Thyroid gland (tissue), 4 donors: Measurements from ENCODE around the gene CABP2.

Source experiments
- POLR2A ChIP-seq, 2 donors: fragments of 450-650 bp; IDR thresholded peaks; one replicate each; pipeline ENCODE4 v1.6.1; 2017; ENCODE audit warnings: antibody characterized with exemption in 2 of 2, mild to moderate bottlenecking in 2 of 2, moderate library complexity in 1 of 2
- TF ChIP-seq, protein P1 (sequence below), 6 experiments: fragments of 200-600 bp in 3 of 6; fragments of 450-650 bp in 3 of 6; sonication (generic) in 3 of 6; IDR thresholded peaks; one replicate each; pipeline ENCODE4 v1.5.1; 2016 to 2019; ENCODE audit warnings: antibody characterized with exemption in 6 of 6, mild to moderate bottlenecking in 2 of 6, inconsistent platforms in 1 of 6, moderate library complexity in 1 of 6

DNA sequence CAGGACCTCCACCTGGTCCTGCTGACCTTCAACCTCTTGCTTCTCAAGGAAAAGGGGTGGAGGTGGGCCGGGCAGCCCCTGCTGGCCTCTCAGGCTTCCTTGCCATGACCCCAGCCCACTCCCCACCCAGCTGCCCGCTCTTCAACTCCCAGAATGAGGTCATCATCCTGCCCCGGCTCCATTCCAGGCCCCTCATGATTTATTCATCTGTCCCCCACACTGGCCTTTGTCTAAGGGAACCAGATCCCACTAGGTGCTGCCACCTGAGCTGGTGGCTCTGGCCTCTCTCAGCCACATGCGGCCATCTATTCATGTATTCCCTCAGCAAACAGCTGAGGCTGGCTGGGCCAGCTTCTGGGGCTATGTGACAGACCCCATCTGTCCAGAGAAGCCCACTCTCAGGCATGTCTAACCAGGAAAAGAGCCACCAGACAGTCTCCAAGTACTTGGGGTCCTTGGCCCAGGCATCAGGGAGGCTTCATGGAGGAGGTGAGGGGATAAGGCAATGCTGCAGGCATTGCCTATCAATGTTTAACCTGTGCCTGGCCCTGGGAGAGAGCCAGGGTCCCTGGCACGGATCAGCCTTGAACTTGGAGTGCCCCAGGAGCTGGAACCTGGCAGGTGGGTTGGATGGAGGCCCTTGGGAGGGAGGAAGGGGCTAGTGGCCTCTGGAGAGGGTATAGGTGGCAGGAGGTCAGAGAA, 2.2 kb upstream of the CABP2 start:
- TF ChIP-seq, protein P1, sequence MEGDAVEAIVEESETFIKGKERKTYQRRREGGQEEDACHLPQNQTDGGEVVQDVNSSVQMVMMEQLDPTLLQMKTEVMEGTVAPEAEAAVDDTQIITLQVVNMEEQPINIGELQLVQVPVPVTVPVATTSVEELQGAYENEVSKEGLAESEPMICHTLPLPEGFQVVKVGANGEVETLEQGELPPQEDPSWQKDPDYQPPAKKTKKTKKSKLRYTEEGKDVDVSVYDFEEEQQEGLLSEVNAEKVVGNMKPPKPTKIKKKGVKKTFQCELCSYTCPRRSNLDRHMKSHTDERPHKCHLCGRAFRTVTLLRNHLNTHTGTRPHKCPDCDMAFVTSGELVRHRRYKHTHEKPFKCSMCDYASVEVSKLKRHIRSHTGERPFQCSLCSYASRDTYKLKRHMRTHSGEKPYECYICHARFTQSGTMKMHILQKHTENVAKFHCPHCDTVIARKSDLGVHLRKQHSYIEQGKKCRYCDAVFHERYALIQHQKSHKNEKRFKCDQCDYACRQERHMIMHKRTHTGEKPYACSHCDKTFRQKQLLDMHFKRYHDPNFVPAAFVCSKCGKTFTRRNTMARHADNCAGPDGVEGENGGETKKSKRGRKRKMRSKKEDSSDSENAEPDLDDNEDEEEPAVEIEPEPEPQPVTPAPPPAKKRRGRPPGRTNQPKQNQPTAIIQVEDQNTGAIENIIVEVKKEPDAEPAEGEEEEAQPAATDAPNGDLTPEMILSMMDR (IDR thresholded peaks at IDR 0.05): no peak
- TF ChIP-seq POLR2A (IDR thresholded peaks at IDR 0.05): no peak
